ENCODE data around the gene GALR1.

GRCh38 chr18:77209587-77209986 is 40.1 kb upstream of the GALR1 start:
- no peak for TF ChIP-seq NFRKB (IDR thresholded peaks at IDR 0.05)
- no peak for TF ChIP-seq SUZ12 (IDR thresholded peaks at IDR 0.05)
- no peak for TF ChIP-seq ELF4 (IDR thresholded peaks at IDR 0.05)
- TF ChIP-seq FOXM1 (IDR thresholded peaks at IDR 0.05; ENCODE audit: borderline replicate concordance): no peak
- TF ChIP-seq FOXA1 (IDR thresholded peaks at IDR 0.05): no peak

Data from HEK293T (cell line).